HEK293 (cell line): Measurements from ENCODE around the gene ST8SIA4.

Experiments
- CTCF ChIA-PET: fragments of 350-600 bp; formaldehyde crosslinking; extraction: SDS; loops from one replicate; lab custom pipeline; 2021; ENCODE audit warnings: antibody characterized with exemption; lab: Yijun Ruan, JAX
- POLR2A ChIA-PET: fragments of 300-600 bp; formaldehyde crosslinking; extraction: SDS; loops from one replicate; lab custom pipeline; 2020; ENCODE audit warnings: antibody characterized with exemption, inconsistent platforms; lab: Yijun Ruan, JAX
- H3K27ac ChIP-seq: fragments of 200-500 bp; sonication (Bioruptor generic); 2 replicates; pipeline ENCODE4 v1.5.1; 2014; ENCODE audit warnings: low read depth, low read length, control low read depth, inconsistent platforms; ENCODE audit errors: extremely low read depth
- H3K36me3 ChIP-seq, 2 experiments: fragments of 200-500 bp in 1 of 2; sonication (Bioruptor generic) in 1 of 2; 1 replicate in 1 of 2; 2 replicates in 1 of 2; pipeline ENCODE4 v1.5.1; 2014 to 2017; ENCODE audit warnings: inconsistent platforms in 2 of 2, low read length in 2 of 2; ENCODE audit not compliant: control insufficient read depth in 2 of 2, insufficient read depth in 1 of 2
- H3K4me1 ChIP-seq: fragments of 200-500 bp; sonication (Bioruptor generic); 2 replicates; pipeline ENCODE4 v1.5.1; 2014; ENCODE audit warnings: mild to moderate bottlenecking, low read length, inconsistent platforms; ENCODE audit not compliant: control insufficient read depth, insufficient read depth
- H3K4me3 ChIP-seq: 2 replicates; pipeline ENCODE4 v1.5.1; 2011; ENCODE audit warnings: low read depth, mild to moderate bottlenecking, control low read depth, low read length, moderate library complexity
- H3K9me3 ChIP-seq: fragments of 200-500 bp; sonication (Bioruptor generic); 2 replicates; pipeline ENCODE4 v1.5.1; 2014; ENCODE audit warnings: low read depth, low read length, inconsistent platforms; ENCODE audit not compliant: control insufficient read depth, insufficient read depth
- HOXC10 ChIP-seq: sonication (generic); formaldehyde crosslinking; IDR thresholded peaks from 2 replicates; pipeline ENCODE4 v1.8.1; 2023; ENCODE audit warnings: mild to moderate bottlenecking, missing genetic modification reagents
- SALL2 ChIP-seq: fragments of 450-650 bp; formaldehyde crosslinking; IDR thresholded peaks from 2 replicates; pipeline ENCODE4 v1.5.0; 2017; ENCODE audit warnings: missing biosample characterization, mild to moderate bottlenecking, missing genetic modification characterization, borderline replicate concordance
- SP2 ChIP-seq: fragments of 450-650 bp; formaldehyde crosslinking; IDR thresholded peaks from 2 replicates; pipeline ENCODE4 v1.5.1; 2016; ENCODE audit warnings: missing biosample characterization, missing genetic modification characterization
- YY1 ChIP-seq: fragments of 450-650 bp; formaldehyde crosslinking; IDR thresholded peaks from 2 replicates; pipeline ENCODE4 v1.5.1; 2018; ENCODE audit warnings: missing biosample characterization, missing genetic modification characterization
- ZBTB1 ChIP-seq: fragments of 450-650 bp; formaldehyde crosslinking; IDR thresholded peaks from 2 replicates; pipeline ENCODE4 v1.5.1; 2016; ENCODE audit warnings: missing biosample characterization, missing genetic modification characterization
- ZFP41 ChIP-seq: fragments of 450-650 bp; formaldehyde crosslinking; IDR thresholded peaks from 2 replicates; pipeline ENCODE4 v1.5.1; 2016; ENCODE audit warnings: missing biosample characterization, missing genetic modification characterization, borderline replicate concordance
- ZNF16 ChIP-seq: fragments of 450-650 bp; formaldehyde crosslinking; IDR thresholded peaks from 2 replicates; pipeline ENCODE4 v1.5.1; 2016; ENCODE audit warnings: low read depth, missing biosample characterization, missing genetic modification characterization
- ZNF223 ChIP-seq: fragments of 450-650 bp; formaldehyde crosslinking; IDR thresholded peaks from 2 replicates; pipeline ENCODE4 v1.5.1; 2016; ENCODE audit warnings: missing biosample characterization, missing genetic modification characterization
- ZNF23 ChIP-seq: fragments of 450-650 bp; formaldehyde crosslinking; IDR thresholded peaks from 2 replicates; pipeline ENCODE4 v1.5.1; 2016; ENCODE audit warnings: missing biosample characterization, missing genetic modification characterization, borderline replicate concordance
- ZNF354C ChIP-seq: fragments of 450-650 bp; formaldehyde crosslinking; IDR thresholded peaks from 2 replicates; pipeline ENCODE4 v1.5.1; 2016; ENCODE audit warnings: missing biosample characterization, missing genetic modification characterization, low read depth, borderline replicate concordance
- ZNF394 ChIP-seq: fragments of 450-650 bp; formaldehyde crosslinking; IDR thresholded peaks from 2 replicates; pipeline ENCODE4 v1.5.1; 2016; ENCODE audit warnings: missing biosample characterization, missing genetic modification characterization, mild to moderate bottlenecking, moderate library complexity, borderline replicate concordance
- ZNF561 ChIP-seq: fragments of 450-650 bp; IDR thresholded peaks from 2 replicates; pipeline ENCODE4 v1.5.1; 2018; ENCODE audit warnings: missing biosample characterization, missing genetic modification characterization, borderline replicate concordance
- ZNF596 ChIP-seq: fragments of 450-650 bp; IDR thresholded peaks from 2 replicates; pipeline ENCODE4 v1.5.0; 2018; ENCODE audit warnings: missing biosample characterization, mild to moderate bottlenecking, missing genetic modification characterization, moderate library complexity
- ZNF624 ChIP-seq: fragments of 450-650 bp; formaldehyde crosslinking; IDR thresholded peaks from 2 replicates; pipeline ENCODE4 v1.5.1; 2017; ENCODE audit warnings: missing biosample characterization, missing genetic modification characterization
- ZNF707 ChIP-seq: fragments of 450-650 bp; formaldehyde crosslinking; IDR thresholded peaks from 2 replicates; pipeline ENCODE4 v1.5.1; 2016; ENCODE audit warnings: missing biosample characterization, missing genetic modification characterization
- TF ChIP-seq, protein P1 (sequence below): fragments of 450-650 bp; formaldehyde crosslinking; IDR thresholded peaks from 2 replicates; pipeline ENCODE4 v1.5.1; 2016; ENCODE audit warnings: missing biosample characterization, missing genetic modification characterization, borderline replicate concordance
- TF ChIP-seq, protein P2 (sequence below): fragments of 450-650 bp; formaldehyde crosslinking; IDR thresholded peaks from 2 replicates; pipeline ENCODE4 v1.5.1; 2016; ENCODE audit warnings: missing biosample characterization, missing genetic modification characterization

Gene ST8SIA4

GRCh38 chr5:100854591-100854990, 48.5 kb downstream of the ST8SIA4 start (continued):
- TF ChIP-seq, protein P1, sequence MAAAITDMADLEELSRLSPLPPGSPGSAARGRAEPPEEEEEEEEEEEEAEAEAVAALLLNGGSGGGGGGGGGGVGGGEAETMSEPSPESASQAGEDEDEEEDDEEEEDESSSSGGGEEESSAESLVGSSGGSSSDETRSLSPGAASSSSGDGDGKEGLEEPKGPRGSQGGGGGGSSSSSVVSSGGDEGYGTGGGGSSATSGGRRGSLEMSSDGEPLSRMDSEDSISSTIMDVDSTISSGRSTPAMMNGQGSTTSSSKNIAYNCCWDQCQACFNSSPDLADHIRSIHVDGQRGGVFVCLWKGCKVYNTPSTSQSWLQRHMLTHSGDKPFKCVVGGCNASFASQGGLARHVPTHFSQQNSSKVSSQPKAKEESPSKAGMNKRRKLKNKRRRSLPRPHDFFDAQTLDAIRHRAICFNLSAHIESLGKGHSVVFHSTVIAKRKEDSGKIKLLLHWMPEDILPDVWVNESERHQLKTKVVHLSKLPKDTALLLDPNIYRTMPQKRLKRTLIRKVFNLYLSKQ, result no peak
- TF ChIP-seq, all 188 proteins: peak for 0

GRCh38 chr5:100853582-100853981, 49.5 kb downstream of the ST8SIA4 start:
- Histone ChIP-seq H3K4me3 (no peak overlapping the region), H3K36me3 (no peaks in the 10 kb centered on the region), H3K27ac (no peak overlapping the region), H3K9me3 (no peaks in the 10 kb centered on the region), H3K4me1 (no peaks in the 10 kb centered on the region)
- POLR2A ChIA-PET, result no interaction called here
- CTCF ChIA-PET, result no interaction called here
- TF ChIP-seq ZNF707 (tag by site-specific recombination), result no peak
- TF ChIP-seq, all 188 proteins: peak for 0

- ChIA-PET CTCF (no interaction called here), POLR2A (no interaction called here)
- TF ChIP-seq ZBTB1 (tag by site-specific recombination) (no peak), ZNF624 (tag by site-specific recombination) (no peak), ZNF354C (tag by site-specific recombination) (no peak), SALL2 (no peak), ZNF394 (tag by site-specific recombination) (no peak)
- TF ChIP-seq, protein P2, sequence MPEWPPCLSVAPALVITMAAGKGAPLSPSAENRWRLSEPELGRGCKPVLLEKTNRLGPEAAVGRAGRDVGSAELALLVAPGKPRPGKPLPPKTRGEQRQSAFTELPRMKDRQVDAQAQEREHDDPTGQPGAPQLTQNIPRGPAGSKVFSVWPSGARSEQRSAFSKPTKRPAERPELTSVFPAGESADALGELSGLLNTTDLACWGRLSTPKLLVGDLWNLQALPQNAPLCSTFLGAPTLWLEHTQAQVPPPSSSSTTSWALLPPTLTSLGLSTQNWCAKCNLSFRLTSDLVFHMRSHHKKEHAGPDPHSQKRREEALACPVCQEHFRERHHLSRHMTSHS (tag by site-specific recombination), result no peak
- Histone ChIP-seq H3K4me1 (no peaks in the 10 kb centered on the region), H3K27ac (no peak overlapping the region), H3K9me3 (no peaks in the 10 kb centered on the region), H3K36me3 (no peaks in the 10 kb centered on the region), H3K4me3 (no peak overlapping the region)
Measured at GRCh38 chr5:100852988-100853449, 50.1 kb downstream of the ST8SIA4 start.

- H3K9me3 ChIP-seq, result no peaks in the 10 kb centered on the region
- H3K36me3 ChIP-seq, result no peaks in the 10 kb centered on the region
- H3K27ac ChIP-seq, result no peak overlapping the region
- H3K4me3 ChIP-seq, result no peak overlapping the region
- H3K4me1 ChIP-seq, result no peaks in the 10 kb centered on the region
- TF ChIP-seq HOXC10 (no peak), ZNF16 (tag by site-specific recombination) (no peak), SP2 (tag by site-specific recombination) (no peak), ZFP41 (tag by site-specific recombination) (no peak), ZNF223 (tag by site-specific recombination) (no peak), ZNF596 (tag by site-specific recombination) (no peak), ZNF23 (tag by site-specific recombination) (no peak), YY1 (tag by site-specific recombination) (no peak), ZNF561 (tag by site-specific recombination) (no peak)
- ChIA-PET CTCF (no interaction called here), POLR2A (interaction anchor here (0.6 kb wide), 1 partner anchor 8 kb away, joined by 3 read pairs; no protein-coding TSS in a partner anchor)
Measured at GRCh38 chr5:100852051-100852450, 51.0 kb downstream of the ST8SIA4 start.
